GM12878 (cell line): ENCODE data around the gene MACROD2. TPM values are rescaled to one million over a fixed set of nuclear protein-coding genes. Genes with fewer than 3 reads are reported as not detected.

Experiments used
- BHLHE40 ChIP-seq, 2 experiments: fragments of 450-650 bp in 1 of 2; IDR thresholded peaks; 2 replicates each; pipeline ENCODE4 v1.6.1; 2011 to 2017; ENCODE audit warnings: low read depth in 2 of 2, borderline replicate concordance in 1 of 2, improper control_type of control experiment in 1 of 2, low read length in 1 of 2, mild to moderate bottlenecking in 1 of 2
- DPF2 ChIP-seq: fragments of 450-650 bp; IDR thresholded peaks from 2 replicates; pipeline ENCODE4 v1.6.1; 2017; ENCODE audit warnings: mild to moderate bottlenecking
- HSF1 ChIP-seq: fragments of 150-350 bp; IDR thresholded peaks from 2 replicates; pipeline ENCODE4 v1.6.1; 2014; ENCODE audit warnings: mild to moderate bottlenecking, low read depth, low read length
- KAT2A ChIP-seq: conservative IDR thresholded peaks from 2 replicates; pipeline ENCODE4 v1.6.1; 2011; ENCODE audit warnings: low read depth, low read length; ENCODE audit not compliant: control insufficient read depth
- NKRF ChIP-seq: fragments of 450-650 bp; conservative IDR thresholded peaks from 2 replicates; pipeline ENCODE4 v1.6.1; 2017; ENCODE audit warnings: mild to moderate bottlenecking, moderate library complexity
- PBX3 ChIP-seq: IDR thresholded peaks from 2 replicates; pipeline ENCODE4 v1.6.1; 2011; ENCODE audit warnings: mild to moderate bottlenecking, low read depth, low read length, moderate library complexity; ENCODE audit not compliant: insufficient replicate concordance
- PML ChIP-seq: IDR thresholded peaks from 2 replicates; pipeline ENCODE4 v1.6.1; 2012; ENCODE audit warnings: low read length, inconsistent platforms
- ZBED1 ChIP-seq: IDR thresholded peaks from 2 replicates; pipeline ENCODE4 v1.6.1; 2016; ENCODE audit warnings: borderline replicate concordance
- polyA plus RNA-seq, 11 experiments: library from polyadenylated mRNA; depleted of rRNA in 4 of 11; unstranded in 6 of 11; stranded (reverse) in 5 of 11; fragments of >200 nt; fragmentation: Nextera tagmentation in 4 of 11; fragmentation: Illumina TruSeq in 1 of 11; extraction: Ambion mirVana in 4 of 11; extraction: Trizol in 1 of 11; gene quantifications; 1 replicate in 1 of 11; 2 replicates in 10 of 11; pipeline versions ENCODE4 v1.2.1 to v1.2.3, GENCODE V29; 2011 to 2016; ENCODE audit warnings: inconsistent platforms in 2 of 11, missing spikeins in 2 of 11, low read depth in 1 of 11
- total RNA-seq, 4 experiments: library from RNA; depleted of rRNA in 3 of 4; stranded (reverse); fragments of >200 nt in 3 of 4; fragmentation: Illumina TruSeq in 1 of 4; extraction: Trizol in 1 of 4; gene quantifications; 2 replicates each; pipeline versions ENCODE4 v1.2.1 to v1.2.3, GENCODE V29; 2013 to 2021
- TF ChIP-seq, protein P1 (sequence below): IDR thresholded peaks from 2 replicates; pipeline ENCODE4 v1.6.1; 2011; ENCODE audit warnings: borderline replicate concordance, low read depth, mild to moderate bottlenecking, moderate library complexity, mixed read lengths, low read length; ENCODE audit not compliant: insufficient read depth; ENCODE audit errors: extremely low read length

Gene MACROD2
- total and polyA plus RNA-seq, 10 of the 15 experiments (the other 5 are each of a cell fraction or from before 2014, with no cell fraction given), result 1.1 to 21.5 (median 2.2) TPM

DNA sequence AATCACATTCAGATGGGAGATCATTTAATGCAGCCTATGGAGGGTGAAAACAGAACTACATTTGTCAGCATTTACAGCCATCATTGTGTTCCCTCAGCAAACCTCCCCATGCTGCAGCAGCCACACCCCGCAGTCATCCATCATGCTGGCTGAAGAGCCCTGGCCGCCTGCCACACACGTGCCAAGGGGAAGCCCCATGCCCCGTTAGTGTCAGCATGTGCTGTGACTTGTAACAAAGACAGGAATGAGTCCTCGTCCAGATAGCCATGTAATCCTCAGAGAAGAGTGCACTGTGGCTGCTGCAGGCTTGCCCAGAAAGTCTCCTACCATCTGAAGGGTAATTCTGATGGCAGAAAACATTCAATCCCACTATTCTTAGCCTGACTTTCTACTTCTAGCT is 1480.2 kb downstream of the MACROD2 start (continued):
- TF ChIP-seq, protein P1, sequence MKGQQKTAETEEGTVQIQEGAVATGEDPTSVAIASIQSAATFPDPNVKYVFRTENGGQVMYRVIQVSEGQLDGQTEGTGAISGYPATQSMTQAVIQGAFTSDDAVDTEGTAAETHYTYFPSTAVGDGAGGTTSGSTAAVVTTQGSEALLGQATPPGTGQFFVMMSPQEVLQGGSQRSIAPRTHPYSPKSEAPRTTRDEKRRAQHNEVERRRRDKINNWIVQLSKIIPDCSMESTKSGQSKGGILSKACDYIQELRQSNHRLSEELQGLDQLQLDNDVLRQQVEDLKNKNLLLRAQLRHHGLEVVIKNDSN, result no peak
- TF ChIP-seq PBX3, result peak; percentile 80
- peak; percentile 84 to 86 for TF ChIP-seq BHLHE40 (IDR thresholded peaks at IDR 0.05; ENCODE audit: borderline replicate concordance in 1 of 2, low read depth in 2 of 2, low read length in 1 of 2)
- TF ChIP-seq HSF1, result no peak
- TF ChIP-seq PML, result no peak
- TF ChIP-seq ZBED1, result no peak
- no peak for TF ChIP-seq KAT2A
- TF ChIP-seq NKRF, result no peak
- TF ChIP-seq DPF2, result no peak
